DOHH2 (cell line): ENCODE data around the gene GPR27.

Source experiments
- H3F3A ChIP-seq: fragments of 200-600 bp; sonication (generic), shearing (Covaris generic); 2 replicates; pipeline ENCODE4 v1.6.0; 2016; ENCODE audit warnings: antibody characterized with exemption, mild to moderate bottlenecking; ENCODE audit not compliant: control insufficient read depth, insufficient read depth
- H3K27ac ChIP-seq: fragments of 200-600 bp; sonication (generic); 2 replicates; pipeline ENCODE4 v1.5.1; 2014; ENCODE audit warnings: low read depth, mild to moderate bottlenecking, low read length, moderate library complexity
- H3K27me3 ChIP-seq: fragments of 200-600 bp; sonication (generic); 2 replicates; pipeline ENCODE4 v1.6.1; 2014; ENCODE audit warnings: mild to moderate bottlenecking, low read length, mixed read lengths; ENCODE audit not compliant: control insufficient read depth
- H3K36me3 ChIP-seq: fragments of 200-600 bp; sonication (generic); 2 replicates; pipeline ENCODE4 v1.6.1; 2014; ENCODE audit warnings: mild to moderate bottlenecking, low read length, moderate library complexity, mixed read lengths; ENCODE audit not compliant: control insufficient read depth
- H3K4me1 ChIP-seq: fragments of 200-600 bp; sonication (generic); 2 replicates; pipeline ENCODE4 v1.6.1; 2014; ENCODE audit warnings: mild to moderate bottlenecking, low read length, mixed read lengths; ENCODE audit not compliant: control insufficient read depth
- H3K4me2 ChIP-seq: fragments of 200-600 bp; sonication (generic); 2 replicates; pipeline ENCODE4 v1.6.0; 2014; ENCODE audit warnings: mild to moderate bottlenecking, low read length, moderate library complexity
- H3K4me3 ChIP-seq: fragments of 200-600 bp; sonication (generic); 2 replicates; pipeline ENCODE4 v1.5.1; 2014; ENCODE audit warnings: mild to moderate bottlenecking, low read length, mixed read lengths
- H3K79me2 ChIP-seq: fragments of 200-600 bp; sonication (generic); 2 replicates; pipeline ENCODE4 v1.6.1; 2014; ENCODE audit warnings: mild to moderate bottlenecking, low read length, mixed read lengths; ENCODE audit not compliant: control insufficient read depth
- H3K9me2 ChIP-seq: fragments of 200-600 bp; sonication (generic); replicated peaks from 2 replicates; pipeline ENCODE4 v1.6.1; 2014; ENCODE audit warnings: mild to moderate bottlenecking, low read length, mixed read lengths; ENCODE audit not compliant: control insufficient read depth
- H3K9me3 ChIP-seq: fragments of 200-600 bp; sonication (generic); 2 replicates; pipeline ENCODE4 v1.6.1; 2014; ENCODE audit warnings: antibody characterized with exemption, low read length, mixed read lengths; ENCODE audit not compliant: control insufficient read depth, insufficient read depth
- H4K20me1 ChIP-seq: fragments of 200-600 bp; sonication (generic); 2 replicates; pipeline ENCODE4 v1.6.0; 2014; ENCODE audit warnings: low read depth, mild to moderate bottlenecking, antibody characterized with exemption, low read length, moderate library complexity; ENCODE audit not compliant: control insufficient read depth, insufficient read depth
- EZH2phosphoT487 ChIP-seq: fragments of 200-600 bp; sonication (generic); IDR thresholded peaks from 2 replicates; pipeline ENCODE4 v1.6.1; 2017; ENCODE audit warnings: borderline replicate concordance, mild to moderate bottlenecking, antibody characterized with exemption, low read length, moderate library complexity, mixed read lengths
- TF ChIP-seq, protein P1 (sequence below): fragments of 200-600 bp; sonication (generic); IDR thresholded peaks from one replicate; pipeline ENCODE4 v1.5.1; 2014; ENCODE audit warnings: antibody characterized with exemption, mild to moderate bottlenecking, low read depth, low read length; ENCODE audit not compliant: poor library complexity, severe bottlenecking

GPR27 gene

GRCh38 chr3:71734881-71735280, 18.8 kb upstream of the GPR27 start:
- H3K4me2 ChIP-seq, result no peak overlapping the region
- no peaks in the 10 kb centered on the region for H3F3A ChIP-seq
- no peaks in the 10 kb centered on the region for H3K9me3 ChIP-seq
- no peaks in the 10 kb centered on the region for H4K20me1 ChIP-seq
- no peak overlapping the region for H3K27ac ChIP-seq
- H3K36me3 ChIP-seq, result no peaks in the 10 kb centered on the region
- TF ChIP-seq EZH2phosphoT487, result no peak
- TF ChIP-seq, protein P1, sequence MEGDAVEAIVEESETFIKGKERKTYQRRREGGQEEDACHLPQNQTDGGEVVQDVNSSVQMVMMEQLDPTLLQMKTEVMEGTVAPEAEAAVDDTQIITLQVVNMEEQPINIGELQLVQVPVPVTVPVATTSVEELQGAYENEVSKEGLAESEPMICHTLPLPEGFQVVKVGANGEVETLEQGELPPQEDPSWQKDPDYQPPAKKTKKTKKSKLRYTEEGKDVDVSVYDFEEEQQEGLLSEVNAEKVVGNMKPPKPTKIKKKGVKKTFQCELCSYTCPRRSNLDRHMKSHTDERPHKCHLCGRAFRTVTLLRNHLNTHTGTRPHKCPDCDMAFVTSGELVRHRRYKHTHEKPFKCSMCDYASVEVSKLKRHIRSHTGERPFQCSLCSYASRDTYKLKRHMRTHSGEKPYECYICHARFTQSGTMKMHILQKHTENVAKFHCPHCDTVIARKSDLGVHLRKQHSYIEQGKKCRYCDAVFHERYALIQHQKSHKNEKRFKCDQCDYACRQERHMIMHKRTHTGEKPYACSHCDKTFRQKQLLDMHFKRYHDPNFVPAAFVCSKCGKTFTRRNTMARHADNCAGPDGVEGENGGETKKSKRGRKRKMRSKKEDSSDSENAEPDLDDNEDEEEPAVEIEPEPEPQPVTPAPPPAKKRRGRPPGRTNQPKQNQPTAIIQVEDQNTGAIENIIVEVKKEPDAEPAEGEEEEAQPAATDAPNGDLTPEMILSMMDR, result no peak
- no peaks in the 10 kb centered on the region for H3K79me2 ChIP-seq
- no peak overlapping the region for H3K4me3 ChIP-seq
- no peaks in the 10 kb centered on the region for H3K9me2 ChIP-seq
- no peaks in the 10 kb centered on the region for H3K4me1 ChIP-seq
- peaks cover 25% of the 10 kb centered on the region for H3K27me3 ChIP-seq

DNA sequence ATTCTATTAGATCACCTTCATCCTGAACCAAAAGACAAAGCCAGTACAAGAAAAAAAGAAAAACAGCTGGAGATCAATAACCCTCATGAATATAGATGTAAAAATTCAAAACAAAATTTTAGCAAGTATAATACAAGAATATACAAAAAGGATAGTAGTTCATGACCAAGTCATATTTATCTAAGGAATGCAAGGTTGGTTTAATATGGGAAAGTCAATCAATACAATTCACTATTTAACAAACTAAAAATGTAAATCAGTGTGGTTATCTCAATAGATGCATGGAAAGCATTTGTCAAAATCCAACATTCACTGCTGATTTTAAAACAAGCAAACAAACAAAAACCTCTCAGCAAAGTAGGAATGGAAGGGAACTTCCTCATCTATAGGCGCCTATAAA, 11.0 kb upstream of the GPR27 start:
- Histone ChIP-seq H4K20me1 (no peaks in the 10 kb centered on the region), H3K4me2 (no peak overlapping the region), H3F3A (no peaks in the 10 kb centered on the region), H3K27me3 (peaks cover 6% of the 10 kb centered on the region), H3K4me1 (no peaks in the 10 kb centered on the region), H3K79me2 (no peaks in the 10 kb centered on the region), H3K9me2 (no peaks in the 10 kb centered on the region), H3K4me3 (no peak overlapping the region), H3K27ac (no peak overlapping the region), H3K9me3 (peaks cover 3% of the 10 kb centered on the region; the same call in 1 of the 2 replicates), H3K36me3 (no peaks in the 10 kb centered on the region)
- no peak for TF ChIP-seq EZH2phosphoT487
- TF ChIP-seq, protein P1, result no peak

GRCh38 chr3:71744738-71745137, 8.9 kb upstream of the GPR27 start:
- H3K4me3 ChIP-seq, result no peak overlapping the region
- H3K27me3 ChIP-seq, result no peaks in the 10 kb centered on the region
- no peaks in the 10 kb centered on the region for H3K79me2 ChIP-seq
- H3F3A ChIP-seq, result no peaks in the 10 kb centered on the region
- H3K36me3 ChIP-seq, result no peaks in the 10 kb centered on the region
- H3K9me3 ChIP-seq, result peaks cover 3% of the 10 kb centered on the region; the same call in 1 of the 2 replicates
- no peaks in the 10 kb centered on the region for H3K4me1 ChIP-seq
- no peaks in the 10 kb centered on the region for H3K9me2 ChIP-seq
- no peak overlapping the region for H3K4me2 ChIP-seq
- H4K20me1 ChIP-seq, result no peaks in the 10 kb centered on the region
- no peak overlapping the region for H3K27ac ChIP-seq
- no peak for TF ChIP-seq EZH2phosphoT487
- TF ChIP-seq, protein P1, result no peak
